ENCODE results near the gene CHRNA9. TPM values are rescaled to one million over a fixed set of nuclear protein-coding genes. Genes with fewer than 3 reads are reported as not detected.

Gene CHRNA9
- total RNA-seq, 1 donor from 2014 or later = not detected

- intact Hi-C loops (cut with DNase I) = loop anchor here (5.0 kb wide), 2 partner anchors 156 to 251 kb away; partner anchors contain the start of gene N4BP2
- no peak for DNase-seq (ENCODE audit: low spot score)
Observed at GRCh38 chr4:40307627-40308497, 27.3 kb upstream of the CHRNA9 start.

- intact Hi-C loops (cut with DNase I) = loop anchor here (5.0 kb wide), 2 partner anchors 156 to 251 kb away; partner anchors contain the start of gene N4BP2
- DNase-seq (ENCODE audit: low spot score) = no peak
Observed at GRCh38 chr4:40308528-40309122, 26.5 kb upstream of the CHRNA9 start.

- DNase-seq (ENCODE audit: low spot score) = peak; percentile 93
- intact Hi-C loops (cut with DNase I) = loop anchor here (5.0 kb wide), 2 partner anchors 157 to 252 kb away; partner anchors contain the start of gene N4BP2
Observed at GRCh38 chr4:40309250-40309774, 25.8 kb upstream of the CHRNA9 start.

- DNase-seq (ENCODE audit: low spot score) = no peak
Observed at GRCh38 chr4:40310225-40310624, 24.9 kb upstream of the CHRNA9 start.

GRCh38 chr4:40311811-40312346 is 23.3 kb upstream of the CHRNA9 start:
- intact Hi-C loops (cut with DNase I) = no loop called here
- no peak for DNase-seq (ENCODE audit: low spot score)

More at GRCh38 chr4:40310225-40310624, 24.9 kb upstream of the CHRNA9 start:
- intact Hi-C loops (cut with DNase I) = no loop called here

GRCh38 chr4:40314951-40315350 is 20.2 kb upstream of the CHRNA9 start:
- intact Hi-C loops (cut with DNase I) = no loop called here
- DNase-seq (ENCODE audit: low spot score) = no peak

GRCh38 chr4:40316333-40316781 is 18.8 kb upstream of the CHRNA9 start:
- intact Hi-C loops (cut with DNase I) = no loop called here
- DNase-seq (ENCODE audit: low spot score) = no peak

GRCh38 chr4:40316782-40317635 is 18.1 kb upstream of the CHRNA9 start:
- intact Hi-C loops (cut with DNase I) = no loop called here
- no peak for DNase-seq (ENCODE audit: low spot score)

GRCh38 chr4:40317916-40318658 is 17.0 kb upstream of the CHRNA9 start:
- intact Hi-C loops (cut with DNase I) = no loop called here

GRCh38 chr4:40321574-40322275 is 13.4 kb upstream of the CHRNA9 start:
- DNase-seq (ENCODE audit: low spot score) = no peak
- intact Hi-C loops (cut with DNase I) = no loop called here

More at GRCh38 chr4:40317916-40318658, 17.0 kb upstream of the CHRNA9 start:
- no peak for DNase-seq (ENCODE audit: low spot score)

GRCh38 chr4:40322811-40323210 is 12.3 kb upstream of the CHRNA9 start:
- intact Hi-C loops (cut with DNase I) = no loop called here
- DNase-seq (ENCODE audit: low spot score) = no peak

GRCh38 chr4:40323866-40324265 is 11.3 kb upstream of the CHRNA9 start:
- intact Hi-C loops (cut with DNase I) = no loop called here
- DNase-seq (ENCODE audit: low spot score) = no peak

GRCh38 chr4:40325406-40326019 is 9.6 kb upstream of the CHRNA9 start:
- DNase-seq (ENCODE audit: low spot score) = no peak
- intact Hi-C loops (cut with DNase I) = no loop called here

- no peak for DNase-seq (ENCODE audit: low spot score)
- intact Hi-C loops (cut with DNase I) = no loop called here
Observed at GRCh38 chr4:40327340-40327739, 7.8 kb upstream of the CHRNA9 start.

GRCh38 chr4:40328383-40328782 is 6.8 kb upstream of the CHRNA9 start:
- intact Hi-C loops (cut with DNase I) = no loop called here
- no peak for DNase-seq (ENCODE audit: low spot score)

- intact Hi-C loops (cut with DNase I) = no loop called here
- no peak for DNase-seq (ENCODE audit: low spot score)
Observed at GRCh38 chr4:40329805-40330204, 5.3 kb upstream of the CHRNA9 start.

- intact Hi-C loops (cut with DNase I) = no loop called here
- no peak for DNase-seq (ENCODE audit: low spot score)
Observed at GRCh38 chr4:40330536-40330935, 4.6 kb upstream of the CHRNA9 start.
